IPS-11a (cell line): ENCODE results near the gene EYS.
"Not testable (repeated sequence)": the region's sequence is repeated elsewhere in the genome, so short reads cannot be mapped to it uniquely, and the experiment has no call there.

ENCODE experiments used
- H3K4me3 ChIP-seq: one replicate; pipeline ENCODE4 v1.5.1; 2013; ENCODE audit warnings: low read depth, low read length, control low read depth

EYS gene

GRCh38 chr6:65637289-65638046 is 69.6 kb downstream of the EYS start:
- H3K4me3 ChIP-seq: no peak overlapping the region

GRCh38 chr6:65633501-65633900 is 73.5 kb downstream of the EYS start:
- H3K4me3 ChIP-seq: no peak overlapping the region

DNA sequence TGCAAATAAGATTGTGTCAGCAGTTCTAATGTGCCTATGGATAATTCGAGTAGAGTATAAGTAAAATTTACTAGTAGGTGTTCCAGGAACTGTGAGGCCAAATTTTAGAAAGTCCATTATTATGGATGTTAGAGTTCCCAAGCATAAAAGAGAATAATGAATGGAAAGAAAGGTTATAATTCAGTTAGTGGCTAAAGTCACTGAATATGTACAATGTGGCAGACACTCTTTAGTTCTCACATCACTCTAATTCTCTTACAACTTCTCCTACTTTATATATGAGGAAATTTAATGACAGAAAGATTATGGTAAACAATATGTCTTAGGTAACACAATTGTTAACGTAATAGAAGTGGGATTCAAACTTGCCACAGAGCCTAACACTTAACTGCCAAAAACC is 75.3 kb downstream of the EYS start:
- no peak overlapping the region for H3K4me3 ChIP-seq

- not testable (repeated sequence) for H3K4me3 ChIP-seq
Measured at GRCh38 chr6:65627434-65627999, 79.5 kb downstream of the EYS start.

DNA sequence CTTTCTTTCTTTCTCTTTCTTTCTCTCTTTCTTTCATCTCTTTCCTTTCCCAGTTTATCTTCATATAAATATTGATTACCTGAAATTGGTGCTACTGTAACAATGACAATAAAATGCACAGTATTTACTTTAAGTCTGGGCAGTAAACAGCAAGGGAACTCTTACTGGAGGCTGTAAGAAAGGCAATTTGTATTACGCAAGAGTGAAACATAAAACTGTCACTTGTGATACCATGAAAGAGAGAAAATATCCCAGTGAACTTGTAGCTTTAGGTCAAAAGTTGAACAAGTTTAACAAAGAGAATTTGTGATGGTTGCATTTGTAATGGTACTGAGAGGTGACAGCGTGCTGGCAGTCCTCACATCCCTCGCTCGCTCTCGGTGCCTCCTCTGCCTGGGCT is 80.0 kb downstream of the EYS start:
- no peak overlapping the region for H3K4me3 ChIP-seq

DNA sequence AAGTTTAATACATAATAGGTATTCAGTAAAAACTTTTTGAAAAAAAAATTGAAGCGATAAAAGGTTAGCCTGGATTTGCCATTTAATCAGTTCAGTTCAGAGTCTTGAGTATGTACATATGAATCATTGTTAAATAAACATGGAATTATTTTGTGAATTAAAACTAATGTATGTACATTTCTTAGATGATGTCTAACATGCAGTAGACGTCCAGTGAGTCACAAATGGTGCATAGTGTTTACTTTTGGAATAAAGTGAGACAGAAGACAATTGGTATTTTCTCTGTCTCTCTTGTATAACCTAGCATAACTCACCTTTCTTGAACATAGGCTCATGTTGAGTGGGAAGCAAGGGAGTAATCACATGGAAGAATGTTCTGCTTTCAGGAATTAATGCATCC is 83.5 kb downstream of the EYS start:
- no peak overlapping the region for H3K4me3 ChIP-seq

DNA sequence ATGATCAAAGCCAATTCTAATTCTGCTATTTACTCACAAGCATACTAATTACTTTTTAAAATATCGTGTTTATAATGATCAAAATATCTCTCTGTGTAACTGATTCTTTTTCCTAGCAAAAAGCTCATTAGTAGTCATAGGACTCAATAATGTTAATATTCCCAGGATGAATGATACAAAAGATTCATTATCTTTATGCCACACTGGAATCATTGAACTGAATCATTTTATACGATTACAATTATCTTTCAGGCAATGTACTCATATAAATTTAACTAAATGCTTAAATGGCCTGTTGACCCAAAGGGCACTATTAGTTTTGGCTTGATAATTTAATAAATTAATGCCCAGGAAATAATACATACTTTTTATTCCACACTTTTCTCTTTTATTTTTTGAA is 96.3 kb downstream of the EYS start:
- no peak overlapping the region for H3K4me3 ChIP-seq

GRCh38 chr6:65595540-65595939 is 111.5 kb downstream of the EYS start:
- no peak overlapping the region for H3K4me3 ChIP-seq

DNA sequence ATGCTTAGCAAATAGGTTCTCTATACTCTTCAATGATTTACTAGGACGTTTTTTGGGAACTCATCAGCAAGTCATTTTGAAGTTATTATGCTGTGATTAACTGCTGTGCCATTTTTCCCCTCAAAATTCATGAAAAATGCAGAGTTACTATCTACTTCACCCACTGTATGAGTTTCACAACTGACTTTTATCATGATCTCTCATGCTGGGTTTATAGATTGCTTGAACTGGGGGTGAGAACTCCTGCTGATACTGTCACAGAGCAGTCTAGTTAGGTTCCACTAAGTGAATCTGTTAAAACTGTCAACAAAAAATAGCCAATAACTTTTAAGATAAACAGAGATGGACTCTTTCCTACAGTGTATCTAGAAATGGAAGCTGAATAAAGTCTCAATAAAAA is 136.7 kb downstream of the EYS start:
- H3K4me3 ChIP-seq: no peak overlapping the region

- no peak overlapping the region for H3K4me3 ChIP-seq
Measured at GRCh38 chr6:65569505-65569904, 137.5 kb downstream of the EYS start.

DNA sequence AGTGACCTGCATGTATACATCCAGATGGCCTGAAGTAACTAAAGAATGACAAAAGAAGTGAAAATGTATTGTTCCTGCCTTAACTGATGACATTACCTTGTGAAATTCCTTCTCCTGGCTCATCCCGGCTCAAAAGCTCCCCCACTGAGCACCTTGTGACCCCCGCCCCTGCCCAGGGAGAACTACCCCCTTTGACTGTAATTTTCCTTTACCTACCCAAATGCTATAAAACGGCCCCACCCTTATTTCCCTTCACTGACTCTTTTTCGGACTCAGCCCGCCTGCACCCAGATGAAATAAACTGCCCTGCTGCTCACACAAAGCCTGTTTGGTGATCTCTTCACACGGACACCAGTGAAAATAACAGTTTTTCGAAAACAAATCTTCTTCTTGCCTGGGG is 138.0 kb downstream of the EYS start:
- H3K4me3 ChIP-seq: not testable (repeated sequence)

DNA sequence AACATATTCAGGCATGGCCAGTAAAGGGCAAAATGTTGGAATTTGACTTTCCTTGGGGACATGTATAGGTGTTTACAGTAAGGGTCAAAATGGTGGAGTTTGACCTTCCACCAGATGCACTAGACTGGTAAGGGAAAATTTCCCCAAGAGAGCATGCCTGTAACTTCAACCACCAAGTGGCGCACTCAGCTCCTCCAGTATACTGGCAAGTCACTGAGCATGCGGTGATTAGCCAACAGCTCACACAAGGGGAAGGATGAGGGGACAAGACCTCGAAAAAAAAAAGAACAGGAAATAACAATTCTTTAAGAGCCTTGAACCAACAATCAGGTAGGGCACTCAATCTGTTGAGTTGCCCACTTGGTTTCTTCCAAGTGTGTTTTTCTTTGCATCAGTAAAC is 140.9 kb downstream of the EYS start:
- no peak overlapping the region for H3K4me3 ChIP-seq

GRCh38 chr6:65558071-65558470 is 149.0 kb downstream of the EYS start:
- no peak overlapping the region for H3K4me3 ChIP-seq

GRCh38 chr6:65557224-65557623 is 149.8 kb downstream of the EYS start:
- no peak overlapping the region for H3K4me3 ChIP-seq

DNA sequence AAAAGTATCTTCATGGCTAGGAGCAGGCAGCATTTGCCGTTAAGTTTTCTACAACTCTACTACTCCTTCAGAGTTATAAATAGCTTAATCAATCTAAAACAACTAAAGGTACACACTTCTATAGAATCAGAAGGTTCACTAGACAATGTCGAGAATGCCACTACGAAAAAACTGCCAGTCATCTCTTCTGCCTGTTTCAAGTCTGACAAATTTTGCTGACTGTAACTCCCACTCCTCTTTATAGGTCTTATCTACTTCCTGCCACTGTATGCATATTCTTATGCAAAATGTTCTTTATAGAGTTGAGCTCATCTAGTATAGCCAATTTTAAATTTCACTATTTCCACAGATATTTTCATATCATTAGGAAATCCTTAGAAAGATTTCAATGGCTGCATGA is 160.1 kb downstream of the EYS start:
- no peak overlapping the region for H3K4me3 ChIP-seq

DNA sequence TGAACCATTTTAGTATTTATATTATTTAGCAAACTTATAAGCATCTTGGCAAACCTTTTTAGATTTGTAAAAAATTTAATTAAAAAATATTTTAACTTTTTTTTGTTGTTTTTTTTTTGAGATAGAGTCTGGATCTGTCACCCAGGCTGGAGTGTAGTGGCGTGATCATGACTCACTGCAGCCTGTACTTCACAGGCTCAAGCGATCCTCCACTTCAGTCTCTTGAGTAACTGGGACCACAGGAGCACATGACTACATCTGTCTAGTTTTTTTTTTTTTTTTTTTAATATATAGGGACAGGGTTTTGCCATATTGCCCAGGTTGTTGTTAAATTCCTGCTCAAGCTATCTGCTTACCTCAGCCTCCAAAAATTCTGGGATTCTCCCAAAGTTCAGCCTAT is 161.1 kb downstream of the EYS start:
- no peak overlapping the region for H3K4me3 ChIP-seq

- H3K4me3 ChIP-seq: no peak overlapping the region
Measured at GRCh38 chr6:65538644-65539043, 168.4 kb downstream of the EYS start.

DNA sequence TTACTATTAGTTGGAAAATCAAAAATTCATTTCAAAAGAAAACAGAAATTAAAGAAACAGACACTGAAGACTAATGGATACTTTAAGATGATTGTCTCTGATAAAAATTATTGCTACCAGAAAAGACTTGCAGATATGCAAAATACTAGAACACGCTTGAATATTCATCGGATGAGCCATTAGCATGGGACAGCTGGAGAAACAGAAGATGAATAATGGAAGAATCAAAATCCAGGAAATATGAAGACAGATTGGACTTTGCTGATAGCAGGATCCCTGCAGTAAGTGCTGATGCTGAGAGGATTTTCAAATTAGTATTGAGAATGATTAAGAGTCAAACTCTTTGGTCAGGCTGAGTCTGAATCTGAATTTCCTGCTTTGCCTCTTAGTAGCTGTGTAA is 169.4 kb downstream of the EYS start:
- no peak overlapping the region for H3K4me3 ChIP-seq

- no peak overlapping the region for H3K4me3 ChIP-seq
Measured at GRCh38 chr6:65531533-65531932, 175.5 kb downstream of the EYS start.

- no peak overlapping the region for H3K4me3 ChIP-seq
Measured at GRCh38 chr6:65524232-65524631, 182.8 kb downstream of the EYS start.

- H3K4me3 ChIP-seq: no peak overlapping the region
Measured at GRCh38 chr6:65505736-65506135, 201.3 kb downstream of the EYS start.

GRCh38 chr6:65501045-65501444 is 206.0 kb downstream of the EYS start:
- no peak overlapping the region for H3K4me3 ChIP-seq

DNA sequence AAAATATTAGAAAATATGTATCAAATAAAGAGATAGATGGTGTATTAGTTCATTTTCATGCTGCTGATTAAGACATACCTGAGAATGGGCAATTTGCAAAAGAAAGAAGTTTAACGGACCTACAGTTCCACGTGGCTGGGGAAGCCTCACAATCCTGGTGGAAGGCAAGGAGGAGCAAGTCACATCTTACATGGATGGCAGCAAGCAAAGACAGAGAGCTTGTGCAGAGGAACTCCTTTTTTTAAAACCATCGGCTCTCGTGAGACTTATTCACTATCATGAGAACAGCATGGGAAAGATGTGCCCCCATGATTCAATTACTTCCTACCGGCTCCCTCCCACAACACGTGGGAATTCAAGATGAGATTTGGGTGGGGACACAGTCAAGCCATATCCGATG is 223.4 kb downstream of the EYS start:
- H3K4me3 ChIP-seq: not testable (repeated sequence)
